Body of pancreas (tissue), 4 donors: ENCODE measurements around the gene TNK1. TPM values are rescaled to one million over a fixed set of nuclear protein-coding genes. Genes with fewer than 3 reads are reported as not detected.
A peak's percentile ranks its signal among the peaks of the same experiment; 100 is the strongest.
"Not testable (repeated sequence)": the region's sequence is repeated elsewhere in the genome, so short reads cannot be mapped to it uniquely, and the experiment has no call there.

Experiments used
- ATAC-seq: fragments of 150-250 bp; one replicate; pipeline ENCODE4 v1.9.1; 2016
- DNase-seq, 4 donors: peaks; one replicate each; pipeline ENCODE4 v3.0.0-alpha.2; 2019
- H3K27ac ChIP-seq, 4 donors: fragments of 200-600 bp; sonication (generic); 1 replicate in 3 of 4; 2 replicates in 1 of 4; pipeline versions ENCODE4 v1.5.1 to v1.6.1; 2016 to 2019; ENCODE audit warnings: mild to moderate bottlenecking in 1 of 4, mixed read lengths in 1 of 4, moderate library complexity in 1 of 4
- H3K27me3 ChIP-seq, 2 donors: fragments of 200-600 bp; sonication (generic); one replicate each; pipeline ENCODE4 v1.6.0; 2016; ENCODE audit warnings: mild to moderate bottlenecking in 1 of 2
- H3K36me3 ChIP-seq, 2 donors: fragments of 200-600 bp; sonication (generic); replicated peaks in 1 of 2; 2 replicates each; pipeline ENCODE4 v1.5.1; 2016; ENCODE audit warnings: low read depth in 2 of 2; ENCODE audit not compliant: insufficient read depth in 1 of 2
- H3K4me1 ChIP-seq: fragments of 200-600 bp; sonication (generic); one replicate; pipeline ENCODE4 v1.6.0; 2016
- H3K4me3 ChIP-seq, 2 donors: fragments of 200-600 bp; sonication (generic); 1 replicate in 1 of 2; 2 replicates in 1 of 2; pipeline ENCODE4 v1.5.1; 2016 to 2019
- H3K9me3 ChIP-seq, 3 donors: fragments of 200-600 bp; sonication (generic); 1 replicate in 2 of 3; 2 replicates in 1 of 3; pipeline ENCODE4 v1.5.1; 2016
- CTCF ChIP-seq, 7 experiments: fragments of 450-650 bp in 4 of 7; fragments of 200-600 bp in 3 of 7; sonication (generic) in 3 of 7; IDR thresholded peaks; one replicate each; pipeline ENCODE4 v1.5.1; 2016 to 2019; ENCODE audit warnings: antibody characterized with exemption in 7 of 7
- POLR2A ChIP-seq, 3 donors: fragments of 450-650 bp; IDR thresholded peaks; one replicate each; pipeline ENCODE4 v1.6.1; 2016; ENCODE audit warnings: antibody characterized with exemption in 3 of 3, mild to moderate bottlenecking in 2 of 3
- WGBS, 2 donors: methylation state at CpG; one replicate each; pipeline ENCODE4 v1.1.5; 2017; 5-methylcytosine and 5-hydroxymethylcytosine counted together
- intact Hi-C: fragments of 100-400 bp; cut with DNase I; formaldehyde crosslinking; loops from one replicate; pipeline ENCODE4 v1.15.1; 2023
- total RNA-seq, 2 donors: library from RNA; depleted of rRNA; stranded (reverse); fragments of >200 nt; gene quantifications; one replicate each; pipeline ENCODE4 v1.1.0, GENCODE V29; 2016

The TNK1 gene
- 10 to 100 TPM; 12.7 to 15.8 TPM for total RNA-seq

- H3K4me3 ChIP-seq: peak within 1 kb of the TSS; percentile 46 to 87
- H3K4me1 ChIP-seq: peaks cover 24% of the 10 kb centered on the region
- intact Hi-C loops: no loop called here
- peak; percentile 88 for ATAC-seq
- H3K36me3 ChIP-seq: no peaks in the 10 kb centered on the region
- no peaks in the 10 kb centered on the region for H3K9me3 ChIP-seq
- 2% methylated on average over 33 to 52 of the region's 52 CpGs for WGBS, 2 donors
- peak; percentile 72 to 87 (median 82) for DNase-seq
- H3K27ac ChIP-seq: peak within 1 kb of the TSS; percentile 65 to 85 (median 82)
- no peaks in the 10 kb centered on the region for H3K27me3 ChIP-seq
- TF ChIP-seq POLR2A (IDR thresholded peaks at IDR 0.05): peak; percentile 67 to 86 (median 83)
- TF ChIP-seq CTCF (IDR thresholded peaks at IDR 0.05): peak in 2 of 7 experiments; percentile 5 to 16
Observed at GRCh38 chr17:7380855-7381683, at the start of gene TNK1. Gene TNK1 (plus strand): TSS chr17:7381089. CDS start chr17:7382927, 1,838 bp downstream.

- intact Hi-C loops: no loop called here
- Histone ChIP-seq H3K4me3 (no peak overlapping the region), H3K4me1 (peaks cover 25% of the 10 kb centered on the region), H3K27ac (no peak overlapping the region), H3K27me3 (no peaks in the 10 kb centered on the region), H3K36me3 (no peaks in the 10 kb centered on the region), H3K9me3 (no peaks in the 10 kb centered on the region)
- TF ChIP-seq POLR2A (IDR thresholded peaks at IDR 0.05) (no peak), CTCF (IDR thresholded peaks at IDR 0.05) (no peak)
- 34 to 42% methylated on average over 7 of the region's 7 CpGs for WGBS, 2 donors
- no peak for DNase-seq
- no peak for ATAC-seq
Observed at GRCh38 chr17:7332111-7332510, 48.8 kb upstream of the TNK1 start.

GRCh38 chr17:7332600-7333069, 48.3 kb upstream of the TNK1 start:
- 44 to 45% methylated on average over 14 of the region's 14 CpGs for WGBS, 2 donors
- DNase-seq, H3K27ac ChIP-seq, H3K9me3 ChIP-seq, intact Hi-C loops, H3K36me3 ChIP-seq, H3K27me3 ChIP-seq, H3K4me3 ChIP-seq, ATAC-seq: not testable (repeated sequence)
- peaks cover 23% of the 10 kb centered on the region for H3K4me1 ChIP-seq

GRCh38 chr17:7334938-7335538, 45.9 kb upstream of the TNK1 start:
- intact Hi-C loops: no loop called here
- H3K27me3 ChIP-seq: no peaks in the 10 kb centered on the region
- peaks cover 9% of the 10 kb centered on the region for H3K4me1 ChIP-seq
- no peaks in the 10 kb centered on the region for H3K36me3 ChIP-seq
- H3K9me3 ChIP-seq: no peaks in the 10 kb centered on the region
- TF ChIP-seq POLR2A (IDR thresholded peaks at IDR 0.05) (no peak), CTCF (IDR thresholded peaks at IDR 0.05) (no peak)
- 63 to 70% methylated on average over 3 of the region's 3 CpGs for WGBS, 2 donors
- ATAC-seq (no peak), DNase-seq (no peak)
- H3K4me3 ChIP-seq: no peak overlapping the region
- H3K27ac ChIP-seq: no peak overlapping the region

- intact Hi-C loops, H3K9me3 ChIP-seq, H3K36me3 ChIP-seq, DNase-seq, H3K27ac ChIP-seq, ATAC-seq, H3K4me1 ChIP-seq, H3K4me3 ChIP-seq, H3K27me3 ChIP-seq: not testable (repeated sequence)
- 80% methylated on average over 13 of the region's 13 CpGs for WGBS, 2 donors
Observed at GRCh38 chr17:7335765-7336164, 45.1 kb upstream of the TNK1 start.
